Activated naive CD4-positive, alpha-beta T cell treated with anti-CD3 and anti-CD28 coated beads, Interleukin-2, amount 10 ng/mL, durations not matched to agents 7 days and 5 days (primary cell): ENCODE results near the gene NTNG2.
"Not testable (repeated sequence)": the region's sequence is repeated elsewhere in the genome, so short reads cannot be mapped to it uniquely, and the experiment has no call there.

Experiments used
- CTCF ChIA-PET: fragments of 350-600 bp; sonication (Branson Sonifier 250); formaldehyde crosslinking; loops from one replicate; lab custom pipeline; 2021; ENCODE audit warnings: antibody characterized with exemption; lab: Charles Lee
- DNase-seq: peaks from one replicate; pipeline ENCODE4 v3.0.0-alpha.2; 2020
- H3K27ac Mint-ChIP-seq: one replicate; pipeline ENCODE4 v1.8.0; 2021; ENCODE audit warnings: mild to moderate bottlenecking, moderate library complexity, mixed read lengths
- H3K27me3 Mint-ChIP-seq: one replicate; pipeline ENCODE4 v1.8.0; 2021; ENCODE audit warnings: mild to moderate bottlenecking, mixed read lengths
- H3K36me3 Mint-ChIP-seq: one replicate; pipeline ENCODE4 v1.8.0; 2021; ENCODE audit warnings: mixed read lengths
- H3K4me1 Mint-ChIP-seq: one replicate; pipeline ENCODE4 v1.8.0; 2021; ENCODE audit warnings: mixed read lengths
- H3K4me3 Mint-ChIP-seq: one replicate; pipeline ENCODE4 v1.8.0; 2021; ENCODE audit warnings: mild to moderate bottlenecking, moderate library complexity, mixed read lengths
- H3K9me3 Mint-ChIP-seq: one replicate; pipeline ENCODE4 v1.8.0; 2021; ENCODE audit warnings: mixed read lengths

NTNG2 gene

DNA sequence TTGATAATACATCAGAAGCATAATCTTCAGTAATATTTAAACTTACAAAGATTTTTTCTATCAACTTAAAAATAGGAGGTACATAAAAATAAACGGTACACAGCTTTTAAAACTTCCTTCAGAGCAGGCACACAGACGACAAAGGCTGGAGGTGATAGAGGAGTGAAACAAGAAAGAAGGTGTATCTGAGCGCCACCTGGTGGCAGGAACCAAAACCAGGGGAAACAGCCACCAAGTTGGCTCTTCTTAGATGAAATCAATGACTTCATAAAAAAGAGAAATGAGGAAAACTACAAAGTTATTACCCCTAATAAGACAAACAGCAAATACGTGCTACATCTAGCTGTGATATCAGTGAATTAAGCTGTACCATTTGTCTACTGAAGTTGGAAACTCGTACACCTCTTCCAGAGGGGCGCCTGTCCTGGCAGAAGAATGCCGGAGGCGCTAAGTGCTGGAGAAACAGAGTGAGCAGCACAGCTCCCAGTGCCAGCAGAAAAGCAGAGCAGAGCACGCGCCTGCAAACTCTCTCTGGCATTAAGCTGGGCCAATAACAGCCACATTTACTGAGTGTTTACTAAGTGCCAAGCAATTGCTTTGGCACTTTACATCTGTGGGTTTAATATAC, 107.0 kb downstream of the NTNG2 start:
- H3K36me3 Mint-ChIP-seq, result peaks cover 68% of the 10 kb centered on the region
- H3K4me1 Mint-ChIP-seq, result peaks cover 2% of the 10 kb centered on the region
- no peaks in the 10 kb centered on the region for H3K27me3 Mint-ChIP-seq
- H3K27ac Mint-ChIP-seq, result peak overlapping the region; percentile 66
- no peak overlapping the region for H3K4me3 Mint-ChIP-seq
- no peaks in the 10 kb centered on the region for H3K9me3 Mint-ChIP-seq
- CTCF ChIA-PET, result interaction anchor here (0.6 to 2.7 kb wide), 17 partner anchors 9 to 510 kb away, joined by 3 to 15 read pairs (median 4); no protein-coding TSS in a partner anchor
- DNase-seq, result peak; percentile 83

DNA sequence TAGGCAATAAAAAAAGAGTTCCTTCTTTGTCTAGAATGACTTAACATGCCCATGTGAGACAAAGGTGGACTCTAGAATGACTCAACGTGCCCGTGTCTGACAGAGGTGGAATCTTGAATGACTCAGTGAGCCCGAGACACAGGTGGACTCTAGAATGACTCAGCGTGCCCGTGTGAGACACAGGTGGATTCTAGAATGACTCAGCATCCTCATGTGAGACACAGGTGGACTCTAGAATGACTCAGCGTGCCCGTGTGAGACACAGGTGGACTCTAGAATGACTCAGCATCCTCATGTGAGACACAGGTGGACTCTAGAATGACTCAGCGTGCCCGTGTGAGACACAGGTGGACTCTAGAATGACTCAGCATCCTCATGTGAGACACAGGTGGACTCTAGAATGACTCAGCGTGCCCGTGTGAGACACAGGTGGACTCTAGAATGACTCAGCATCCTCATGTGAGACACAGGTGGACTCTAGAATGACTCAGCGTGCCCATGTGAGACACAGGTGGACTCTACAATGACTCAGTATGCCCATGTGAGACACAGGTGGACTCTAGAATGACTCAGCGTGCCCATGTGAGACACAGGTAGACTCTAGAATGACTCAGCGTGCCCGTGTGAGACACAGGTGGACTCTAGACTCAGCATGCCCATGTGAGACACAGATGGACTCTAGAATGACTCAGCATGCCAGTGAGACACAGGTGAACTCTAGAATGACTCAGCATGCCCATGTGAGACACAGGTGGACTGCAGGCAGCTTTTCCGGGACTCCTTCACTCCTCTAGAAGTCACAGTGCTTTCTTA, 108.1 kb downstream of the NTNG2 start:
- CTCF ChIA-PET, result interaction anchor here (0.8 to 2.7 kb wide), 7 partner anchors 10 to 511 kb away, joined by 3 to 15 read pairs (median 5); no protein-coding TSS in a partner anchor
- not testable (repeated sequence) for H3K9me3 Mint-ChIP-seq, H3K27ac Mint-ChIP-seq, DNase-seq, H3K4me1 Mint-ChIP-seq, H3K27me3 Mint-ChIP-seq, H3K4me3 Mint-ChIP-seq
- H3K36me3 Mint-ChIP-seq, result peaks cover 69% of the 10 kb centered on the region

DNA sequence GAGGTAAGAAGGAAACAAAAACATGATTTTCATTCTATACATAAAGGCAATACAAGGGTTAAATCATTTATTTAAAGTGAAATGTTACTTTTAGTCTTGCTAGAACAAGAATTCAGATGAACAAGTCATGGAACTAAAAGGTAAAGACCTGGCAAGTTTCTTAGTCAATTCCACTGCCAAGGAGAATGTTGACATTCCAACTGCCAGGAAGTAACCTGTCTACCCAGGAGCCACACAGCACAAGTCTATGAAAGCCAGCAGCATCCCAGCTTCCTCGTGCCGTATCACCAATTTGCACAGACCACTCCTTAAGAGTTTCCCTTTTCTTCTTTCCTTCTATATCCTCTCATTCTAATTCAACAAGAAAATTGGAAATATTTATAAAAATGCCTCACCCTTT, 113.0 kb downstream of the NTNG2 start:
- no peak overlapping the region for H3K4me3 Mint-ChIP-seq
- no peak overlapping the region for H3K27ac Mint-ChIP-seq
- H3K9me3 Mint-ChIP-seq, result no peaks in the 10 kb centered on the region
- DNase-seq, result no peak
- CTCF ChIA-PET, result no interaction called here
- H3K36me3 Mint-ChIP-seq, result peaks cover 82% of the 10 kb centered on the region
- H3K27me3 Mint-ChIP-seq, result no peaks in the 10 kb centered on the region
- no peaks in the 10 kb centered on the region for H3K4me1 Mint-ChIP-seq

DNA sequence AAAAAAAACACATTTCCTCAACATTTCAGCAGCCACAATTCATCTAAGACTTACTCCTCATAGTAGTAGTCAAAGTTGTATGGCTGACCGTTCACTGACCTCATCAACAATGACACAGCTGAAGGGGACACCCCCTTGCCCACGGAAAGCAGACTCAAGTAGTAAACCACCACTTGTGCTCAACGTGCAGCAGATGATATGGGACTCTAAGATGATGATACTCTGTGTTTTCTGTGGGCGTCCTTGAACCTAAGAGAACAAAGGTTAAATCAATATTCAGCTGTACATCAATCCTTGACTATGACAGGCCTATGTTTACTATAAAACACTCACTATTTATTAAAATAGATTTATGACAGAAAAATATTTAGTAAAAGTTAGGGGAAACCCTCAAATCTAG, 121.3 kb downstream of the NTNG2 start:
- CTCF ChIA-PET, result no interaction called here
- Mint-ChIP-seq H3K27ac (no peak overlapping the region), H3K36me3 (peaks cover 55% of the 10 kb centered on the region)

DNA sequence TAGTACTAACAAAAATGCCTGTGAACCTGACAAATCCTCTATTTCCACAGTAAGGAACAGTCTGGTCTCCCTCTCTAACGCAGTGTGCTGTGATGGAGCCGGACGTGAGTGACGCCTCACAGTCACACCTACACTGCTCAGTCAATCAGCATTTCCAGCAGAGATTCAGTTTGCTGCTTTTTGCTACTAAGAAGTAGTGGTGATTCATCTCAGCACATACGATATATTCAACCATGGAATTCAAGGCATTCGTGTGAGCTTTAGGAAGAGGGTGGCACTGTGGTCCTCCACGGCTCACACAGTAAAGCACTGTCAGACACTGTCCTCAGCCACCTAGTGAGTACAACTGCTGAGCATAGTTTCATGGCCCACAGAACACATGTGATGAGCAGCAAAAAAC, 122.0 kb downstream of the NTNG2 start:
- peaks cover 52% of the 10 kb centered on the region for H3K36me3 Mint-ChIP-seq
- no peak for DNase-seq
- no peak overlapping the region for H3K27ac Mint-ChIP-seq
- H3K4me1 Mint-ChIP-seq, result no peaks in the 10 kb centered on the region
- no peaks in the 10 kb centered on the region for H3K9me3 Mint-ChIP-seq
- CTCF ChIA-PET, result no interaction called here
- H3K4me3 Mint-ChIP-seq, result no peak overlapping the region
- no peaks in the 10 kb centered on the region for H3K27me3 Mint-ChIP-seq

More for the DNA sequence above, 121.3 kb downstream of the NTNG2 start:
- Mint-ChIP-seq H3K9me3 (no peaks in the 10 kb centered on the region), H3K4me1 (no peaks in the 10 kb centered on the region), H3K4me3 (no peak overlapping the region), H3K27me3 (no peaks in the 10 kb centered on the region)
- DNase-seq, result no peak

DNA sequence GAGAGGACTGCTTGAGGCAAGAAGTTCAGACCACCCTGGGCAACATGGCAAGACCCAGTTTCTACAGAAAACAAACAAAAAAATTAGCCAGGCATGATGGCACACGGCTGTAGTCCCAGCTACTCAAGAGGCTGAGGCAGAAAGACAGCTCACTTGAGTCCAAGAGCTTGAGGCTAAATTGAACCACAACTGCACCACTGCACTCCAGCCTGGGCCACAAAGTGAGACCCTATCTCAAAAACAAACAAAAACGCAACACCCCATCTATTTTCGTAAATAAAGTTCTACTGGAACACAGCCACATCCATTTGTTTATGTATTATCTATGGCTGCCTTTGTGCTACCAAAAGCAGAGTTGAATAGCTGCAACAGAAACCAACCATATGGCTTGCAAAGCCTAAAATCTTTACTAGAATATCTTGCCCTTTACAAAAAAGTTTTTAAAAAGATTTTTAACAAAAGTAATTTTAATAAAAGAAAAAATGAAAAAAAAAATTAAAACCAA, 125.5 kb downstream of the NTNG2 start:
- no peak overlapping the region for H3K27ac Mint-ChIP-seq
- H3K4me1 Mint-ChIP-seq, result no peaks in the 10 kb centered on the region
- DNase-seq, result no peak
- H3K4me3 Mint-ChIP-seq, result no peak overlapping the region
- H3K9me3 Mint-ChIP-seq, result no peaks in the 10 kb centered on the region
- H3K36me3 Mint-ChIP-seq, result peaks cover 46% of the 10 kb centered on the region
- CTCF ChIA-PET, result no interaction called here
- H3K27me3 Mint-ChIP-seq, result no peaks in the 10 kb centered on the region

DNA sequence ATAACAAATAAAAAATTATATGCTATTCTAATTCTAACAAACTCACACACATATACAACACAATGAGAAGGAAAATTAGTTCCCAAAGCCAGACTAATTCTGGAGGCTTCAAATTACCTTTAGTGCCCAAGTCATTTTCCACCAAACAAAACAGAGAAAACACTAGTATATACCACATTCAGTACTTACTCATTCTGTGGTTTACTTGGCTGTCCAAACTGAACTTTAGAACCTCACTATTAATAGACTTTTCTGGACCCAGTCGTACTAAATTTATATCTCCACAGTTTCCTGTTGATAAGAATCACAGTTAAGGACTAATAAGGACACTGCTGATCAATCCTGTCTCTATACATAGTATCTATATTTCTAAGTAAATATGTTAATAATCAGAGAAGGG, 126.5 kb downstream of the NTNG2 start:
- Mint-ChIP-seq H3K27me3 (no peaks in the 10 kb centered on the region), H3K27ac (no peak overlapping the region), H3K4me1 (peaks cover 8% of the 10 kb centered on the region), H3K4me3 (no peak overlapping the region), H3K9me3 (no peaks in the 10 kb centered on the region), H3K36me3 (peaks cover 43% of the 10 kb centered on the region)
- DNase-seq, result no peak
- CTCF ChIA-PET, result no interaction called here

DNA sequence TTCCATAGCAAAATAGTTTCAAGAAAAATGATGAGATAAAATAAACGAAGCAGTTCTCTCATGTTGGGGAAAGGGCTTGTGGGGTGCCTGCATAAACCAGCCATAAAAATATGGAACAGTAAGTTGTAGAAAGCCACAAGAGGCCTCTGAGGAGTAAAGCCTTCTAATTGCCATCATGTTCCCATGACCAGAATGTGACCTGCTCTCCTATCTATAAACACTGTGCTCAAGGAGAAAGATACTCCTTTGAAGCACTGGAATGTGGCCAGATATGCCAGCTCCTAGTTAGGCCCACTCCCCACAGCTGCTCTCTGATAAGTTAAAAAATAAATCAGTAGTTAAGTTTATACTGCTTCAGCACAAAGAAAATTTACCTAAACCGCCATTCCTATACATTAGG, 127.1 kb downstream of the NTNG2 start:
- H3K27me3 Mint-ChIP-seq, result no peaks in the 10 kb centered on the region
- no peak overlapping the region for H3K27ac Mint-ChIP-seq
- no peak for DNase-seq
- peaks cover 11% of the 10 kb centered on the region for H3K4me1 Mint-ChIP-seq
- H3K4me3 Mint-ChIP-seq, result no peak overlapping the region
- CTCF ChIA-PET, result no interaction called here
- peaks cover 39% of the 10 kb centered on the region for H3K36me3 Mint-ChIP-seq
- no peaks in the 10 kb centered on the region for H3K9me3 Mint-ChIP-seq

DNA sequence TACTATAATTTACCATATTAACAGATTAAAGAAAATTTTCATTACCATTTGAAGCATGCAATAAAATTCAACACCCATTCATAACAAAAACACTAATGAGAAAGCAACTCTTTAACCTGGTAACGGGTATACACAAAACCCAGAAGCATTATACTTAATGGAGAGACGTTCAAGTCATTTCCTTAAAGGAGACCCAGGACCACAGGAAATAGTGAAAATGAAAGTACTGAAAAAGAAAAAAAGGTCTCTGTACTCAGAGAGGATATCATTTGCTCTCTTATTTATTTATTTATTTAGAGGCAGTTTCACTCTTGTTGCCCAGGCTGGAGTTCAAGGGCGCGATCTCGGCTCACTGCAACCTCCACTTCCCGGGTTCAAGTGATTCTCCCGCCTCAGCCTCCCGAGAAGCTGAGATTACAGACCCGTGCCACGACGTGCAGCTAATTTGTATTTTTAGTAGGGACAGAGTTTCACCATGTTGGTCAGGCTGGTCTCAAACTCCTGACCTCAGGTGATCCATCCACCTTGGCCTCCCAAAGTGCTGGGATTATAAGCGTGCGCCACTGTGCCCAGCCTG, 131.4 kb downstream of the NTNG2 start:
- Mint-ChIP-seq H3K27me3 (no peaks in the 10 kb centered on the region), H3K9me3 (no peaks in the 10 kb centered on the region), H3K4me3 (no peak overlapping the region), H3K27ac (peak overlapping the region; percentile 78), H3K36me3 (peaks cover 46% of the 10 kb centered on the region), H3K4me1 (peaks cover 15% of the 10 kb centered on the region)
- peak; percentile 38 for DNase-seq
- CTCF ChIA-PET, result no interaction called here
